Hepatocyte (in vitro differentiated cells): ENCODE data around the gene STX5. TPM values are rescaled to one million over a fixed set of nuclear protein-coding genes. Genes with fewer than 3 reads are reported as not detected.
A peak's percentile ranks its signal among the peaks of the same experiment; 100 is the strongest.

ENCODE experiments used
- DNase-seq: peaks from one replicate; pipeline ENCODE4 v3.0.0-alpha.2; 2016; ENCODE audit warnings: low spot score
- H2AFZ ChIP-seq: fragments of 200-600 bp; sonication (generic); 2 replicates; pipeline ENCODE4 v1.6.0; 2016; ENCODE audit warnings: antibody characterized with exemption, mild to moderate bottlenecking
- H3K27ac ChIP-seq: fragments of 200-600 bp; sonication (generic); 2 replicates; pipeline ENCODE4 v1.5.1; 2016; ENCODE audit warnings: mild to moderate bottlenecking
- H3K27me3 ChIP-seq: fragments of 200-600 bp; sonication (generic); 2 replicates; pipeline ENCODE4 v1.6.1; 2016
- H3K36me3 ChIP-seq: fragments of 200-600 bp; sonication (generic); replicated peaks from 2 replicates; pipeline ENCODE4 v1.5.1; 2016; ENCODE audit warnings: low read depth; ENCODE audit not compliant: insufficient read depth
- H3K4me1 ChIP-seq: fragments of 200-600 bp; sonication (generic); 2 replicates; pipeline ENCODE4 v1.5.1; 2016; ENCODE audit warnings: mild to moderate bottlenecking, moderate library complexity; ENCODE audit not compliant: insufficient read depth
- H3K4me2 ChIP-seq: fragments of 200-600 bp; sonication (generic); 2 replicates; pipeline ENCODE4 v1.6.0; 2016
- H3K4me3 ChIP-seq: fragments of 200-600 bp; sonication (generic); 2 replicates; pipeline ENCODE4 v1.5.1; 2016; ENCODE audit warnings: mild to moderate bottlenecking
- H3K79me2 ChIP-seq: fragments of 200-600 bp; sonication (generic); 2 replicates; pipeline ENCODE4 v1.6.0; 2017; ENCODE audit warnings: mild to moderate bottlenecking
- H3K9me2 ChIP-seq: fragments of 200-600 bp; sonication (generic); replicated peaks from 2 replicates; pipeline ENCODE4 v1.6.0; 2017; ENCODE audit warnings: mild to moderate bottlenecking; ENCODE audit not compliant: insufficient read depth
- H3K9me3 ChIP-seq: fragments of 200-600 bp; sonication (generic); 2 replicates; pipeline ENCODE4 v1.5.1; 2016; ENCODE audit warnings: low read depth, mild to moderate bottlenecking
- H4K20me1 ChIP-seq: fragments of 200-600 bp; sonication (generic); 2 replicates; pipeline ENCODE4 v1.6.0; 2016; ENCODE audit warnings: mild to moderate bottlenecking; ENCODE audit not compliant: insufficient read depth, poor library complexity, severe bottlenecking
- CTCF ChIP-seq: fragments of 200-600 bp; sonication (generic); IDR thresholded peaks from 2 replicates; pipeline ENCODE4 v1.5.1; 2016; ENCODE audit warnings: antibody characterized with exemption, mild to moderate bottlenecking; ENCODE audit not compliant: poor library complexity
- EZH2 ChIP-seq: fragments of 200-600 bp; sonication (generic); IDR thresholded peaks from 2 replicates; pipeline ENCODE4 v1.6.1; 2016; ENCODE audit warnings: antibody characterized with exemption, mild to moderate bottlenecking, borderline replicate concordance
- EZH2phosphoT487 ChIP-seq: fragments of 200-600 bp; sonication (generic); IDR thresholded peaks from one replicate; pipeline ENCODE4 v1.6.1; 2018; ENCODE audit warnings: antibody characterized with exemption, mild to moderate bottlenecking, low read depth, moderate library complexity; ENCODE audit not compliant: unreplicated experiment, severe bottlenecking
- WGBS: methylation state at CpG from one replicate; pipeline ENCODE4 v1.1.6; 2016; ENCODE audit warnings: low lambda C conversion rate; ENCODE audit errors: missing lambda C conversion rate; 5-methylcytosine and 5-hydroxymethylcytosine counted together
- polyA plus RNA-seq: library from polyadenylated mRNA; unstranded; fragments of >200 nt; fragmentation: Nextera tagmentation; extraction: Ambion mirVana; gene quantifications from 2 replicates; pipeline ENCODE4 v1.2.1, GENCODE V29; 2016
- total RNA-seq: library from RNA; depleted of rRNA; stranded (reverse); fragments of >200 nt; gene quantifications from 2 replicates; pipeline ENCODE4 v1.2.3, GENCODE V29; 2014

STX5 gene
- total and polyA plus RNA-seq, 2 experiments from 2014 or later, result 35.4 to 49.7 TPM

DNA sequence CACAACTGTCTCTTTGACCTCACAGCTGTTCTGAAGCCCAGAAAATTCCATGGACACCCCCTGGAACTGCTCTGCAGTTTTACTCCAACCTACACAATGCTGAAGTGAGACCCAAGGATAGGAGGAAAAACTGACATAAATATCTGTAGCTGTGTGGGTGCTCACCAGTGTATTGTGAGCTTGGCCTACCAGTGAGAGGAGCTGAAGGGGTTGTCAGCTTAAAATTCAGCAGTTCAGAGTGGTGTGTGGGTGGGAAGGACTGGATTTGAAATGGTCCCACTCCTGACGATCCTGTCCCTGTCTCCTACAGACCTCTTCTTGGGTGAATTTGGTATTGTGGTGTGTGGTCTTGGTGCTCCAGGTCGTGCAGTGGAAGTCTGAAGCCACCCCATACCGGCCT lies 42.3 kb downstream of the STX5 start:
- H3K4me3 ChIP-seq, result no peak overlapping the region
- 100% methylated on average over 2 of the region's 3 CpGs for WGBS
- no peaks in the 10 kb centered on the region for H3K9me2 ChIP-seq
- H3K36me3 ChIP-seq, result no peaks in the 10 kb centered on the region
- H3K27ac ChIP-seq, result no peak overlapping the region
- no peak overlapping the region for H2AFZ ChIP-seq
- H3K4me1 ChIP-seq, result peaks cover 40% of the 10 kb centered on the region
- H3K27me3 ChIP-seq, result no peaks in the 10 kb centered on the region
- no peak for DNase-seq
- H3K9me3 ChIP-seq, result no peaks in the 10 kb centered on the region
- H3K79me2 ChIP-seq, result peaks cover 55% of the 10 kb centered on the region
- no peaks in the 10 kb centered on the region for H4K20me1 ChIP-seq
- no peak for TF ChIP-seq EZH2phosphoT487
- no peak for TF ChIP-seq CTCF
- TF ChIP-seq EZH2, result no peak
- H3K4me2 ChIP-seq, result no peak overlapping the region

DNA sequence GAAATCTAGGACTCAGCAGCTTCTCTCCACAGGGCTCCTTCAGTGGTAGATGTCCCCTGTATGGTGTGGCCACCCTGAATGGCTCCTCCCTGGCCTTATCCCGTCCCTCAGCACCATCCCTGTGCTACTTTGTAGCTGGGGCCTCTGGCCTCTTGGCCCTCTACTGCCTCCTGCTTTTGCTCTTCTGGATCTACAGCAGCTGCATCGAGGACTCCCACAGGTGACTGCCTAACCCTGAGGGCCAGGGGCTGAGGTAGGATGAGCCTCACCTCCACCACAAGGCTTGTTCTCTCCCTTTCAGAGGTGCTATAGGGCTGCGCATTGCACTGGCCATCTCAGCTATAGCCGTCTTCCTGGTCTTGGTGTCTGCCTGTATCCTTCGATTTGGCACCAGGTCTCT lies 42.9 kb downstream of the STX5 start:
- Histone ChIP-seq H3K27ac (no peak overlapping the region), H3K27me3 (no peaks in the 10 kb centered on the region), H4K20me1 (no peaks in the 10 kb centered on the region), H3K79me2 (peaks cover 58% of the 10 kb centered on the region), H3K9me3 (no peaks in the 10 kb centered on the region), H3K4me3 (no peak overlapping the region), H3K4me1 (peaks cover 40% of the 10 kb centered on the region), H3K36me3 (no peaks in the 10 kb centered on the region), H3K9me2 (no peaks in the 10 kb centered on the region), H3K4me2 (peak overlapping the region; percentile 91), H2AFZ (no peak overlapping the region)
- DNase-seq, result no peak
- no peak for TF ChIP-seq EZH2phosphoT487
- TF ChIP-seq CTCF, result no peak
- TF ChIP-seq EZH2, result no peak
- 86% methylated on average over 5 of the region's 5 CpGs for WGBS

GRCh38 chr11:62787005-62787759 lies 44.7 kb downstream of the STX5 start, which contains the start of gene TMEM179B:
Gene TMEM179B (plus strand): TSS chr11:62787402. CDS start chr11:62787432, 30 bp downstream.
- Histone ChIP-seq H3K9me3 (no peaks in the 10 kb centered on the region), H3K27me3 (no peaks in the 10 kb centered on the region), H3K79me2 (peaks cover 58% of the 10 kb centered on the region), H3K36me3 (no peaks in the 10 kb centered on the region), H3K4me2 (peak within 1 kb of the TSS; percentile 91), H3K4me3 (peak within 1 kb of the TSS; percentile 76), H4K20me1 (no peaks in the 10 kb centered on the region), H2AFZ (peak within 1 kb of the TSS; percentile 62), H3K9me2 (no peaks in the 10 kb centered on the region), H3K27ac (peak within 1 kb of the TSS; percentile 93), H3K4me1 (peaks cover 29% of the 10 kb centered on the region)
- DNase-seq, result peak; percentile 100
- WGBS, result under 1% methylated on average over 87 of the region's 88 CpGs
- TF ChIP-seq CTCF (peak; percentile 63), EZH2phosphoT487 (no peak), EZH2 (no peak)
